HG03064 (cell line): Measurements from ENCODE around the gene PKD1.

ENCODE experiments used
- ATAC-seq: cut with Tn5 transposase; IDR thresholded peaks from one replicate; pipeline ENCODE4 v1.9.1; 2021; ENCODE audit warnings: low read depth; ENCODE audit not compliant: unreplicated experiment

PKD1 gene

DNA sequence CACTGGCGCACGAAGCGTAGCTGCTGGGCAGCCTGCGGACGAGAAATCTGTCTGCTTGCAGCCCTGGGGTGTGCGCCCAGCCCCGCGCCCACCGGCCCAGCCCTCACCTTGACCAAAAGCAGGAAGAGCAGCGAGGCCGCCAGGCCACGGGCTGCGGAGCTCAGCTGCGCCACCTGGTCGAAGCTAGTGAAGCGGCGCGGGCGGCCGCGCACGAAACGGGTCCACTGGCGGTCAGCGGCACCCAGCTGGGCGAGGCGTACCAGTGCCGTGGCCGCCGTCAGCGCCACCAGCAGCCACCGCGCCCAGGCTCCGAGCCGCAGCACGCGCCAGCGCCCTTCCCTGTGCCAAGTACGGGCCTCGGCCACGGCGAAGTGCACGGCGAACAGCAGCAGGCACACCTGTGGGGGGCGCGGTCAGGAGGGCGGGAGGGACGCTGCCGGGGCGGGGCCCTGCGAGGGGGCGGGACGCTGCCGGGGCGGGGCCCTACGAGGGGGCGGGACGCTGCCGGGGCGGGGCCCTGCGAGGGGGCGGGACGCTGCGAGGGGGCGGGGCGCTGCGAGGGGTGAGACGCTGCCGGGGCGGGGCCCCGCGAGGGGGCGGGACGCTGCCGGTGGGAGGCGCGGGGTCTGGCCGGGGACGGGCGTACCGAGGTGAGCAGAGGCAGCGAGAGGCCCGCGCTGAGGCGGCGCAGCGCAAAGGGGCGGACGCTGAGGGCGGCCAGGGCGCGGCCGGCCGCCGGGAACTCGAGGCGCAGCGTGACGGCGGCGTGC, 44.7 kb downstream of the PKD1 start:
- no peak for ATAC-seq

DNA sequence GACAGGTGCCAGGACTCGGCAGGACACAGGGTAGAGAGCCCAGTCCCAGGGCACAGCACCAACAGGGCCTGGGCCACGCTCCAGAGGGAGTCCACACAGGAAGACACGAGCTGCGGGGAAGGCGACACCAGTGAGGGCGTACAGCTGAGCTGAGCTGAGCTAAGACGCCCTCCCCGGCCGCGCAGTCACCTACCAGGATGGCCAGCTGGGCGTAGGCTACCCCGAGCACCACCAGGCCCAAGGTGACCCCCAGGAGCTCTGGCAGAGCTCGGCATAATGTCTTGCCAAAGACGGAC, 45.3 kb downstream of the PKD1 start:
- no peak for ATAC-seq

DNA sequence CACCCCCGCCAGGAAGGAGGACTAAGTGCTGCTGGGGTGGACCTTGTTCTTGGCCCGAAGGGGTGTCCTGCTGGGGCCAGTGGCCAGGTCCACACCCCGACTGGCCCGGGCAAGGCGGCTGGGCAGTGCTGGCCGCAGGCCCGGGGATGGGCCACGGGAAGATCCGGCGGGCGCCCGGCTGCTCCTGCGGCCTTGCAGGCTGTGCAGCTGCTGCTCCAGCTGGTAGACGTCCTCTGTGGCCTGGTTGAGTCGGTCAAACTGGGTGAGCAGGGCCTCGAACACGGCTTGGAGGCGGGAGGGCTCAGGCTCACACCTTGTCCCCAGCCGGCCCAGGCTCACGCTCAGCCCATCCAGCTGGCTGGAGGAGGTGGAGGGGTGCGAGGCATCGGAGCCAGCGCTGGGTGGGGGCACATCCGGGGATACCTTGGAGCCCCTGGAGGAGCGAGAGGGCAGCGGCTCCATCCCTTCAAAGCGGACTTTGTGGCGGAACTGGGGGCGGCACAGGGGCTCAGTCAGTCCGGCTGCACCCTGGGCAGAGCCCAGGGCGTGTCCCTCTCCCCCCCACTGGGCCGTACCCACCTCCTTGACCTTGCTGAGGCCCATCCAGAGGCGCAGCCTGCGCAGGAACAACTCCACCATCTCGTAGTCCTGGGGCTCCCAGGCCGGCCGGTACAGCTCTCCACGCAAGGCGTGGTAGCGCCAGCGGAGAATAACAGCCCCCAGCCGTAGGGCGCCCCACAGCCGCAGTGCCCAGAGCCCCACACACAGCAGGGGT, 45.8 kb downstream of the PKD1 start:
- ATAC-seq, result no peak

DNA sequence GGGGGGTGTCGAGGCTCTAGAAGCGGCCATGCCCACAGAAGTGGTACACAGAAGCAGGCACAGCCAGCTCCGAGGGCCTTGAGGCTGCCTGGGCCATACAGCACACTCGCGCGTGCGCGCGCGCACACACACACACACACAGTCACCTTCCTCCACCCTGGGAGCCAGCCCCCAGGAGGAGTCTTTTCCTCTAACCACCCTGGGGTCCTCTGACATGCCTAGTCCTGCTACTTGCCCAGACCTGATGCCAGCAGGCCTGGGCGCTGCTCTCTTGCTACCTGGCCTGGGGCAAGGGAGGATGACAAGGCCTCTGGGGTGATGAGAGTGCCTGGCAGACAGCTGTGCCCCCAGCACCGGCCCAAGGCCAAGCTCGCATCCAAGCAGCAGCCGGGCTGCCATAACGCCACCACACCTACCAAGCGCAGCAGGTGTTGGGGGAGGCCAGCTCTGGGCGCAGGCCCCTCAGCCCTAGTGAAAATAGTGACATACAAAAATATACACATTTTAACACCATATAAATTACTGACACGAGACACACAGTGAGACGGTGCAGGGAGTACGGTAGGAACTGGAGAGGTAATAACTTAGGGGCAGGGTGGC, 46.8 kb downstream of the PKD1 start:
- no peak for ATAC-seq

DNA sequence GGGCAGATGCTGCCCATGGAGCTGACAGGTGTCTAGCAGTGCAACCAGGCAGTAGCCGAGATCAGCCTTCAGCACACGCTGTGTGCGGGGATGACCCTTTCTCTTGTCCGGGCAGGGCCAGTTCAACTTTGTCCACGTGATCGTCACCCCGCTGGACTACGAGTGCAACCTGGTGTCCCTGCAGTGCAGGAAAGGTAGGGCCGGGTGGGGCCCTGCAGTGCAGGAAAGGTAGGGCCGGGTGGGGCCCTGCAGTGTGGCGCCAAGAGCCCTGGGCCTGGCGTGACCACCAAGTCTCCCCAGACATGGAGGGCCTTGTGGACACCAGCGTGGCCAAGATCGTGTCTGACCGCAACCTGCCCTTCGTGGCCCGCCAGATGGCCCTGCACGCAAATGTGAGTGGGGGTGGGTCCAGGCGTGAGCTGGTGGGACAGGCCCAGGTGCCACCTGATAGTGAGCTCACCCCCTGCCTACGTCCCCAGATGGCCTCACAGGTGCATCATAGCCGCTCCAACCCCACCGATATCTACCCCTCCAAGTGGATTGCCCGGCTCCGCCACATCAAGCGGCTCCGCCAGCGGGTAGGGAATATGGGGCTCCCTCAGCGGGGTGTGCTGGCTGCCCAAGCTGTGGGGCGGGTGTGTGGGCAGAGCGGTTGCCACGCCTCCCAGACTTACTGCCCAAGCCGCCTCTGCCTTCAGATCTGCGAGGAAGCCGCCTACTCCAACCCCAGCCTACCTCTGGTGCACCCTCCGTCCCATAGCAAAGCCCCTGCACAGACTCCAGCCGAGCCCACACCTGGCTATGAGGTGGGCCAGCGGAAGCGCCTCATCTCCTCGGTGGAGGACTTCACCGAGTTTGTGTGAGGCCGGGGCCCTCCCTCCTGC, 47.7 kb downstream of the PKD1 start:
- ATAC-seq, result no peak

DNA sequence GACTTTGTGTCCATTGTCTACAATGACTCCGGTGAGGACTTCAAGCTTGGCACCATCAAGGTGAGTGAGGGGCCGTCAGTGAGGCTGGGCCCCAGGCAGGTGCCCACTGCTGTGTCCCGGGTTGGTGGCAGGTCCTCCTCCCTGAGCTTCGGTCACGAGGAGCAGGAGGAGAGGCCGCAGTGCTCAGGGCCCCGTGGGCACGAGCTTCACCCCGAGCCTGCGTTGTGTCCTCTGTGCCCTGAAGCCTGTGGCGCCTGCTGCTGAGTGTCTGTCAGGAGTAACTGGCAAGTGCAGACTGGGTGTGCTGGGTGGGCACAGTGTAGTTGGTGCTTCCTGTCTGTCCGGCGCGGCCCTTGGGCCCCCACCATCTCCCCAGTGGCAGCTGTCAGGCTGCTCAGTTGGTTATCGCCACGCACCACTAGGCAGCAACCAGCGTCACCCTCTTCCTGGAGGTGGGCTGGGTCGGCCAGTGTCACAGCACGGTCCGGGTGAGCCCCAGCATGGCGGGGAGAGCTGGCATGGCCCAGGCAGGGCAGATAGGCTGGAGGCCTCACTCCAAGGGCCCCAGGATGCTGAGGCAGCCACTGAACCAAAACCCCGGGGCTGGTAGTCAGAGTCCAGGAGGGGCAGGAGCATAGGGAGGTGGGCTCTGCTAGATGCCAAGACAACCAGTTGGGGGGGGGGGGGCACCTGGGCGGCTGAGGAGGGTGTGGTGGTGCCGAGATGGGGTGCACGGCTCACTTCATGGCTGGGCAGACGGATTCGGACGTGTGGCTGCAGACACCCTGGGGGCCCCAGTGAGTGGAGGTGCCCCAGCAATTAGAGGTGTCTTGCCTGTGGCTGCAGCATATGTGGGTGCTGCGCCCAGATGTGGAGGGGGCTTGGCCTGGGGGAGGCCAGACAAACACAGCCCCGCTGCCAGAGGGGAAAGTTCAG, 48.6 kb downstream of the PKD1 start:
- no peak for ATAC-seq

DNA sequence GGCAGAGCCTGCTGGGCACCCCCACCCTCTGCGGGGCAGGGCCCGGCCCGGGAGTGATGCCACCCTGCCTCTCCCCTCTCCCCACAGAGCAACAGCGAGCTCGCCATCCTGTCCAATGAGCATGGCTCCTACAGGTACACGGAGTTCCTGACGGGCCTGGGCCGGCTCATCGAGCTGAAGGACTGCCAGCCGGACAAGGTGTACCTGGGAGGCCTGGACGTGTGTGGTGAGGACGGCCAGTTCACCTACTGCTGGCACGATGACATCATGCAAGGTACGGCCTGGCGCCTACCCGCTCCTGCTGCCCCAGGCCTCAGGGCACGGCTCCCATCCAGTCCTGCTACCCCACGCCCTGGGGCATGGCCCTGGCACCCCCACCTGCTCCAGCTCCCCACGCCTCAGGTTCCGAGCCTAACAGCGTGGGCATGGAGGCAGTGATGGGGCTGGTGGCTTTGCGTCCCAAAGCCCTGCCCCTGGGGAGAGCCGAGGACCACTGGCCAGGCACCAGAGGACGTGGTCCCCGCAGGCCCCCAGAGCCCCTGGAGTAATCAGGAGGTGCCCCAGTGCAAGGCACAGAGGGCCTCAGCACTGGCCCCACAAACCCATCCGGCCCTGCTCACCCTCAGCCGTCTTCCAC, 49.5 kb downstream of the PKD1 start:
- ATAC-seq, result no peak

DNA sequence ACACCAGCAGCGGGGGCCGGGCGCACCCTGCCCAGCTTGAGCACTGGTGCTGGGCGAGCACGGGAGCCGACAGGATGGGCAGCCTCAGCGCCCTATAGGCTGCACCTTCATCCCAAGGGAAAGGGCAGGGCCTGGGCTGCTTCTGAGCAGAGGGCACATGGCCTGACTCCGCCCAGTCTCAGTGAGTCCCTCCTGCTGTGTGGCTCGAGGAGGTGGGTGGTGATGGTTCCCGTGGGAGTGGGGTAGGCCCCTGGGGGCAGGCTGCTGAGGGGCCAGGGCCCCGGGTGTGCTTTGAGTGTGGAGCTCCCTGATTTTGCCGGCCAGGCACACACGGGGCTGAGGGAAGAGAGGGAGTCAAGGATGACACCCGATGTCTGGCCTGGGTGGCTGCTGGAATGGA, 50.0 kb downstream of the PKD1 start:
- ATAC-seq, result no peak

DNA sequence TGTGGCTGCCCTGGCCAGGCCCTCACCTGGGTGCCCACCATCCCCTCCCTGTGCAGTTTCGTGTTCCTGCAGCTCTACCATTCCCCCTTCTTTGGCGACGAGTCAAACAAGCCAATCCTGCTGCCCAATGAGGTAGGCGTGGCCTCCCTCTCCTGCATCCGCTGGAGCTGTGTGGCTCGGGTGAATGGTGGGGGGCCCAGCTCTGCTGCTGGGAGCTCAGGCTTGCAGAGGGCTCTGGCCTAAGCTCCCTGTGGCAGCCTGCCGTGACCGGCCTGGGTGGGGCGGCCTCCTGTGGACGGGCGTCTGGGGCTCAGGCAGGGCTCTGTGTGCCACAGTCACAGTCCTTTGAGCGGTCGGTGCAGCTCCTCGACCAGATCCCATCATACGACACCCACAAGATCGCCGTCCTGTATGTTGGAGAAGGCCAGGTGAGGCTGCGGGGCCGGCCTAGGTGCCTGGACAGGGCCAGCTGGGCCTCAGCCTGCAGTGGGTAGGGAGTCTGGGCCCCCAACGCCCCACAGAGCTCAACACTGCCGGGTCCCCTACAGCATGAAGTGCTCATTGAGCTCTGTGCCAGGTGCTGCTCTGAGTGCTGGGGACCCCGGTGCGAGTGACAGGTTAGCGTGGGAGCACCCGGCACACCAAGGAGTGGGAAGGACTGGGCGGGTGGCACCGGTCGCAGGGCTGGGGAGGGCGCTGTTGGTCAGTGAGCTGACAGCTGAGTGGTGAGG, 50.6 kb downstream of the PKD1 start:
- ATAC-seq, result no peak

DNA sequence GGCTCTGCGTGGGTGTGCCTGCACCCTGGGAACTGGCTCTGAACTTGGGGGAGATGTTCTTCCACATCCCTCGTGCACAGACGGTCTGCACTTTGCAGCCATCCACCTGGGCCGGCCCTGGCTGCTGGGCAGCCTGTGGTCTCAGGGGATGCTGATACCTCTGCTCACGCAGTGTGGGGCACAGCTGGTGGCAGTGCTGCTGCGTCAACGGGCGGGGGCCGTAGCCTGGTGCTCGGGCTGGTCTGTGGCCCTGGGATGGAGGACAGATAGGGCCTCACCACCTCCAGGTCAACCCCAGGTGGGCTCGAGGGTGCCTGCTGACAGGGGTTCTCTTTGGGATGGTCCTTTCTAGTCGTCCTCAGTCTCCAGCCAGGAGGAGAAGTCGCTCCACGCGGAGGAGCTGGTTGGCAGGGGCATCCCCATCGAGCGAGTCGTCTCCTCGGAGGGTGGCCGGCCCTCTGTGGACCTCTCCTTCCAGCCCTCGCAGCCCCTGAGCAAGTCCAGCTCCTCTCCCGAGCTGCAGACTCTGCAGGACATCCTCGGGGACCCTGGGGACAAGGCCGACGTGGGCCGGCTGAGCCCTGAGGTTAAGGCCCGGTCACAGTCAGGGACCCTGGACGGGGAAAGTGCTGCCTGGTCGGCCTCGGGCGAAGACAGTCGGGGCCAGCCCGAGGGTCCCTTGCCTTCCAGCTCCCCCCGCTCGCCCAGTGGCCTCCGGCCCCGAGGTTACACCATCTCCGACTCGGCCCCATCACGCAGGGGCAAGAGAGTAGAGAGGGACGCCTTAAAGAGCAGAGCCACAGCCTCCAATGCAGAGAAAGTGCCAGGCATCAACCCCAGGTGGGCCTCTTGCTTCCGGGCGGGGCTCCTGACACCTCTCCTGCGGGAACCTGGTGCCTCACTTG, 51.6 kb downstream of the PKD1 start:
- ATAC-seq, result no peak

DNA sequence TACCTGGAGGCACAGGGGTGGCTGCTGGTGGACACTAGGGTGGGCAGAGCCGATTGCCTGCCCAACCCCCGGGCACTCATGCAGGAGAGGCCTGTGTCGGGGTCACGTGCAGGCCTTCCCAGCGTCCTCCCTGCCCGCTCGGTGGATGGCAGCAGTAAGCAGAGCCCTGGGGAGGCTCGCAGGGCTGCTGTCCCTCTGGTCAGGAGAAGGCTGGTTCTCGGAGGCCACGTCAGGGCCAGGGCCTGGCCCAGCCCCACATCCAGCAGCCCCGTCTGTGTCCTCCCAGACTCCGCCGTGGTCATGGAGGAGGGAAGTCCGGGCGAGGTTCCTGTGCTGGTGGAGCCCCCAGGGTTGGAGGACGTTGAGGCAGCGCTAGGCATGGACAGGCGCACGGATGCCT, 52.3 kb downstream of the PKD1 start:
- no peak for ATAC-seq

DNA sequence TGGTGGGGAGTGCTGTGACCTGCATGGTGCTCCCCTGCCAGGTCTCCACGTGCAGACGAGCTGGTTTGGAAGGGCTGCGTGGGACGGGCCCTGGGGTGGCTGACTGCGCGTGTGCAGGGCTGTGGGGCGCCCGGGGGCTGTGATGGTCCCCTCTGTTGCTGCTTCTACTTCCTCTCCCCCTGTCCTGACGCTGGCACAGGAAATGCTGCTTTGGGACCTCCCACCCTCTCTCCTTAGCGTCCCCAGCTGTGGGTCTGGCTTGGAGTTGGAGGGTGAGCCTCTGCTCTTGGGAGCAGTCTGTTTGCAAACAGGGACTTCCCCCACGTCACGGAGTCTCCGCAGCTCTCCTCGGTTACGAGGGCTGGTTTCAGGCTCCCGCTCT, 52.7 kb downstream of the PKD1 start:
- no peak for ATAC-seq

DNA sequence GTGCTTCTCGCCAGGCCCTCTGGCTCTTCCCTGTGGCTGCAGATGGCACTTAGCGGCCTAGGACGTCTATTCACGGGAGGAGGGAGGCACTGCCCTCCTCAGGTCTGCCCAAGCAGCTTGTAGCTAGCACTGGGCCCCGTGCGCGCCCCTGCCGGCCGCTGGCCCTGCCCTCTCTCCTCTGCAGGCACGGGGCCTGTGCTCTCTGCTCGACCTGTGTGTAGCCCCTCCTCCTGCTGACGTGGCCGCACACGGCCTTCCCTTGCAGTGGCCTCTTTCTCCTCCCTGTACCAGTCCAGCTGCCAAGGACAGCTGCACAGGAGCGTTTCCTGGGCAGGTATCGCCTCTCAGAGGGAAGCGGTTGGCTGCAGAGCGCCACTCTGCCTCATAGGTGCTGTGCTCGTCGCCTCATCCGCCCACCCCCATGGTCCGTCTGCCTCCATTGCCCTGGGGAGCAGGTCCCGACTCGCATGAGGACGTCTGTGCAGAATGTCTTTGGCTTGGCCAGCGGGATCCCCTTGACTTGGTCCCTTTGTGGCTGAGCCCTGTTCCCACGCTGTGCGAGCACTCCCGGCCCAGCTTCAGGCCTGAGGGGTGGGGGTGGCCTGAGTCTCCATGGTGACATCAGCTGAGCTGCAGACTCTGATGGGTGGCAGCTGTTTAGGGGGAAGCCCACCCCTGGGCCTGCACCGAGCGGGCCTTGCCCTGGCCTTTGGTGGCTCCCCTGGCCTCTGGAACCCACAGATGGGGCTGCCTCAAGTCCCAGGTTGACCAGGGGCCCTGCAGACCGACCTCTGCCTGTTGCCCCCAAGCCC, 53.3 kb downstream of the PKD1 start:
- no peak for ATAC-seq

DNA sequence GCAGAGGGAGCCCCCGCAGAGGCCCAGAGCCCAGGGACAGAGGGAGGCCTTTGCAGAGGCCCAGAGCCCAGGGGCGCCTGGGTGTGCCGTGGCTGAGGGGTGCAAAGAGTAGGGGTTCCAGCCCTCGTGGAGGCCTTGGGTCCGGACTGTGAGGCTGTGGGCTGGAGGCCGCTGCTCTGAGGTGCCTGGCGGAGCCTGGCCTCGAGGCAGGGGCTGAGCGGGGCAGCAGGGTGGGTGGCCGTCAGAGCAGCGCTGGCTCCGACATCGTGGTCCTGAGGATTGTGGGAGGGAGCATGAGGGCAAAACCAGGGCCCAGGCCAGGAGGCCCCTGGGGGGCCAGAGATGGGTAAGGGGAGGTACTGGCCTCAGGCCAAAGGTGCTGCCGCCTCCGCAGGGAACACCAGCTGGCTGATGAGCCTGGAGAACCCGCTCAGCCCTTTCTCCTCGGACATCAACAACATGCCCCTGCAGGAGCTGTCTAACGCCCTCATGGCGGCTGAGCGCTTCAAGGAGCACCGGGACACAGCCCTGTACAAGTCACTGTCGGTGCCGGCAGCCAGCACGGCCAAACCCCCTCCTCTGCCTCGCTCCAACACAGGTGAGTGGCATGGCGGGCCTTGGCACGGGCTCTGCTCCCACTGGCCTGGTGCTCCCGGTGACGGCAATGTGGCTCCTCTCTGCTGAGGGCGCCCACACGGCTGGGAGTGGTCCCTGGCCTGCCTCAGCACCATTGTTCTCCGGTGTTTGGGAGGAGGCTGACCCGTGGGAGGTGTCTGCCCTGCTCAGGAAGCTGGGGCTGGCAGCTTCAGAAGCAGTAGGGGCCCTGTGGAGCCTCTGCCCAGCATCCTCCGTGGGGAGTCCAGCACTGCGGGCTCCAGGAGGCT, 54.3 kb downstream of the PKD1 start:
- ATAC-seq, result no peak

DNA sequence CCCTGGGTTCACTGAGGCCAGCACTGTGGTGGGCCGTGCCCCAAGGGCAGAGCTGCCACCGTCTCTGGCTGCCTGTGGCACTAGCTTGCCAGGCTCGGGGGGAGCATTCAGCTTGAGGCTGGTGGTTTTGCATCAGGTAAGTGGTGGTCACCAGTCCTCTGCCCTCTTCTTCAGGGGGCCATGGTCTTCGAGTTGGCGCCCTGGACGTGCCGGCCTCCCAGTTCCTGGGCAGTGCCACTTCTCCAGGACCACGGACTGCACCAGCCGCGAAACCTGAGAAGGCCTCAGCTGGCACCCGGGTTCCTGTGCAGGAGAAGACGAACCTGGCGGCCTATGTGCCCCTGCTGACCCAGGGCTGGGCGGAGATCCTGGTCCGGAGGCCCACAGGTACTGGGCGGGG, 55.7 kb downstream of the PKD1 start:
- no peak for ATAC-seq

DNA sequence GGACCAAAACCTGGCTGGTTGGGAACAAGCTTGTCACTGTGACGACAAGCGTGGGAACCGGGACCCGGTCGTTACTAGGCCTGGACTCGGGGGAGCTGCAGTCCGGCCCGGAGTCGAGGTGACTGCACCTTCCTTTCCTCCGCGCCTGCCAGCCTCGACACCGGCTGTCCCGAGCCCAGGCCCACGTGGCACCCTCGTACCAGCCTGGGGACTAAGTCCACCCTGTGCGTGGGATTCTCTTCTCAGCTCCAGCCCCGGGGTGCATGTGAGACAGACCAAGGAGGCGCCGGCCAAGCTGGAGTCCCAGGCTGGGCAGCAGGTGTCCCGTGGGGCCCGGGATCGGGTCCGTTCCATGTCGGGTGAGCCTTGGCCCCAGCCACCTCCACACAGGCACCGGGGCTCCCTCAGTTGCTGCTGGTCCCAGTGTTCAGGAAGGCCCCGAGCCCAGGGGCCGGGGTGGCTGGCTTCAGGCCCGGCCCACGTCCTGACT, 56.3 kb downstream of the PKD1 start:
- ATAC-seq, result no peak
